Measurements from ENCODE around the gene TMCO4. TPM values are rescaled to one million over a fixed set of nuclear protein-coding genes. Genes with fewer than 3 reads are reported as not detected.
A peak's percentile ranks its signal among the peaks of the same experiment; 100 is the strongest.

Gene TMCO4
- total and polyA plus RNA-seq, 5 donors from 2014 or later: 10.9 to 18.7 (median 14.1) TPM

DNA sequence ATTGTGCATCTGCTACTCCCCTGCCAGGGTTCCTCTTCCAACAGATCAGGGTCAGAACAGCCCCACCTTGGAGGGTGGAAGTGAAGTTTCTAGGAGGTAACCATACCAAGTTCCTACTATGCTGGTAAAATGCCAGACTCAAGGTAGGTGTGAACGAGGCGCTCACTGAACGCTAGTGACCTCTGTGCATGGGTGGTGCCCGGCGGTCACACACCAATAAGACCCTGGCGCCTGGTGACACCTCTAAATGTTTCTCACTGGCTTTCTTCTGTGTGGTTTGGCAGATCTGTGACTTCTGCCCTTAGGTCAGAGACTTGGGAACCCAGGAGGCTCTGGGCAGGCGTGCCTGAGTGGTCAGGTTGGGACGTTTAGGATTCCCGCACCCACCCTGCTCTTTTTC is 55.9 kb downstream of the TMCO4 start:
- no peaks in the 10 kb centered on the region for H3K9me3 Mint-ChIP-seq
- Histone ChIP-seq H3K4me3 (ENCODE audit: low read depth, low read length) (no peak overlapping the region), H3K36me3 (ENCODE audit: control insufficient read depth, insufficient read depth, low read length) (peaks cover 33% of the 10 kb centered on the region), H3K9me3 (ENCODE audit: control insufficient read depth in 2 of 2, low read length in 2 of 2) (no peaks in the 10 kb centered on the region), H3K27me3 (ENCODE audit: control insufficient read depth, insufficient read depth, low read length) (no peaks in the 10 kb centered on the region), H3K27ac (ENCODE audit: insufficient read depth, low read length, poor library complexity, severe bottlenecking) (no peak overlapping the region), H3K4me1 (ENCODE audit: control insufficient read depth, insufficient read depth, low read length, poor library complexity, severe bottlenecking) (no peaks in the 10 kb centered on the region)
- ATAC-seq (ENCODE audit: low read depth in 2 of 2) (no peak), DNase-seq (no peak)
- no peak overlapping the region for H3K4me3 Mint-ChIP-seq
- peaks cover 70% of the 10 kb centered on the region for H3K36me3 Mint-ChIP-seq
- H3K27ac Mint-ChIP-seq: no peak overlapping the region
- H3K27me3 Mint-ChIP-seq: no peaks in the 10 kb centered on the region
- no peaks in the 10 kb centered on the region for H3K4me1 Mint-ChIP-seq

DNA sequence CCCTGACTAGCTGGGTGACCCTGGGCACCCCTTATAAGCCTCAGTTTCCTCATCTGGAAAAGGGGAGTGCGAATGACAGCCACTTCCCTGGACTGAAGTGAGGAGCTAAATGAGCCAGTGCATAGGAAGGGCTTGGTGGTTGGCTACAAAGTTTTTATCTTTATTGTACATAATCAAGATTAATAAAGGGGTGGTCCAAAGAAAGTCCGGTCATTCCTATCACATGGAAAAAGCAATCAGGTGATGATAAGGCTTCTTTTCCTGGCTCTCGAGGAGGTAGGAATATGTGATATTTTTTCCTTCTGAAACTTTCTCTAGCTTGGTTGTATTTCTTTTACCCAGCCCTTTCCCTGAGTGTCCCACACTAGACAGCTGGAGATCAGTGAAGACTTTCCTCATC is 56.5 kb downstream of the TMCO4 start:
- Histone ChIP-seq H3K9me3 (ENCODE audit: control insufficient read depth in 2 of 2, low read length in 2 of 2) (no peaks in the 10 kb centered on the region), H3K4me3 (ENCODE audit: low read depth, low read length) (no peak overlapping the region), H3K36me3 (ENCODE audit: control insufficient read depth, insufficient read depth, low read length) (peaks cover 35% of the 10 kb centered on the region), H3K4me1 (ENCODE audit: control insufficient read depth, insufficient read depth, low read length, poor library complexity, severe bottlenecking) (no peaks in the 10 kb centered on the region), H3K27ac (ENCODE audit: insufficient read depth, low read length, poor library complexity, severe bottlenecking) (no peak overlapping the region), H3K27me3 (ENCODE audit: control insufficient read depth, insufficient read depth, low read length) (no peaks in the 10 kb centered on the region)
- Mint-ChIP-seq H3K36me3 (peaks cover 73% of the 10 kb centered on the region), H3K27ac (no peak overlapping the region), H3K9me3 (no peaks in the 10 kb centered on the region), H3K27me3 (no peaks in the 10 kb centered on the region), H3K4me3 (no peak overlapping the region), H3K4me1 (no peaks in the 10 kb centered on the region)
- ATAC-seq (ENCODE audit: low read depth in 2 of 2): no peak
- no peak for DNase-seq

DNA sequence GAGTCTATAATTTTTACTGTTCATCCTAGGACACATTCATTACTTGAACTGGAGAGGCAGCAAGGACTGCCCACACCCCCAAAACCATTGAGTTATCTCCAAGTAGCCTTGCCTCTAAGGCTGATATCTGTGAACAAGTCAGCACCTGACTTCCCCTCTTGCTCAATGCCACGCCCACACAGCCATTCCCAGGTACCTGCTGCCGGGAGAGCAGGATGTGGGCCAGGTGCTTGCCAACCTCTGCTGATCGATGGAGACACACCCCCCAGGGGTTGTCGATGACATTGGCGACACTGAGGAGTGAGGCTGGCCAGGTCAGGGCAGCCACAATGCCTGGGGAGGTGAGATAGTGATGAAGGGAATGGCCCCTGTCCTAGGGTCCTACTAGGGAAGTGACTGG is 60.1 kb downstream of the TMCO4 start:
- Mint-ChIP-seq H3K27ac (no peak overlapping the region), H3K9me3 (peaks cover 0 to 1% (median 0%) of the 10 kb centered on the region in 7 donors), H3K36me3 (peaks cover 69% of the 10 kb centered on the region), H3K27me3 (no peaks in the 10 kb centered on the region), H3K4me1 (no peaks in the 10 kb centered on the region), H3K4me3 (no peak overlapping the region)
- no peaks in the 10 kb centered on the region for H3K9me3 ChIP-seq (ENCODE audit: control insufficient read depth in 2 of 2, low read length in 2 of 2)
- H3K27me3 ChIP-seq (ENCODE audit: control insufficient read depth, insufficient read depth, low read length): no peaks in the 10 kb centered on the region
- no peak overlapping the region for H3K4me3 ChIP-seq (ENCODE audit: low read depth, low read length)
- no peak overlapping the region for H3K27ac ChIP-seq (ENCODE audit: insufficient read depth, low read length, poor library complexity, severe bottlenecking)
- ATAC-seq (ENCODE audit: low read depth in 2 of 2): no peak
- no peak for DNase-seq
- no peaks in the 10 kb centered on the region for H3K4me1 ChIP-seq (ENCODE audit: control insufficient read depth, insufficient read depth, low read length, poor library complexity, severe bottlenecking)
- H3K36me3 ChIP-seq (ENCODE audit: control insufficient read depth, insufficient read depth, low read length): peaks cover 14% of the 10 kb centered on the region

DNA sequence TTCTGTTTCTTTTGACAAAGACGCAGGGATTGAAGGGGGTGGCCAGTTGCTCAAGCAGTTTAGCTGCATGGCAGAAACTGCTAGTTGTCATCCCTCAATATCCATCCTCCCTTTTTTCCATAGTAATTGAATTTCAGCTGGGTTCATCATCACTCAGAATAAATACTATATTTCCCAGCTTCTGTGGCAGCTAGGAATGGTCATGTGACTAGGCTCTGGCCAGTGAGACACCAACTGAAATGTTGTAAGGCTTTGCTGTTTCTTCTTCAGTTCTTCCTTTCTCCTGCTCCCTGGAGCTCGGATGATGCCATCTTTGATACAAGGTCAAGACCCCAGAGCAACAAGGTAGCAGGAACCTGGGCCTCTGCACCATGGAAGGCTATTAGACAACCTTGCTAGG is 61.0 kb downstream of the TMCO4 start:
- peaks cover 6% of the 10 kb centered on the region for H3K36me3 ChIP-seq (ENCODE audit: control insufficient read depth, insufficient read depth, low read length)
- no peak overlapping the region for H3K4me3 ChIP-seq (ENCODE audit: low read depth, low read length)
- no peaks in the 10 kb centered on the region for H3K4me1 ChIP-seq (ENCODE audit: control insufficient read depth, insufficient read depth, low read length, poor library complexity, severe bottlenecking)
- H3K27ac ChIP-seq (ENCODE audit: insufficient read depth, low read length, poor library complexity, severe bottlenecking): no peak overlapping the region
- Mint-ChIP-seq H3K36me3 (peaks cover 65% of the 10 kb centered on the region), H3K27me3 (no peaks in the 10 kb centered on the region), H3K27ac (no peak overlapping the region), H3K4me3 (no peak overlapping the region), H3K4me1 (no peaks in the 10 kb centered on the region), H3K9me3 (peaks cover 0 to 1% (median 0%) of the 10 kb centered on the region in 7 donors)
- DNase-seq (no peak), ATAC-seq (ENCODE audit: low read depth in 2 of 2) (no peak)
- H3K9me3 ChIP-seq (ENCODE audit: control insufficient read depth in 2 of 2, low read length in 2 of 2): no peaks in the 10 kb centered on the region
- H3K27me3 ChIP-seq (ENCODE audit: control insufficient read depth, insufficient read depth, low read length): no peaks in the 10 kb centered on the region

DNA sequence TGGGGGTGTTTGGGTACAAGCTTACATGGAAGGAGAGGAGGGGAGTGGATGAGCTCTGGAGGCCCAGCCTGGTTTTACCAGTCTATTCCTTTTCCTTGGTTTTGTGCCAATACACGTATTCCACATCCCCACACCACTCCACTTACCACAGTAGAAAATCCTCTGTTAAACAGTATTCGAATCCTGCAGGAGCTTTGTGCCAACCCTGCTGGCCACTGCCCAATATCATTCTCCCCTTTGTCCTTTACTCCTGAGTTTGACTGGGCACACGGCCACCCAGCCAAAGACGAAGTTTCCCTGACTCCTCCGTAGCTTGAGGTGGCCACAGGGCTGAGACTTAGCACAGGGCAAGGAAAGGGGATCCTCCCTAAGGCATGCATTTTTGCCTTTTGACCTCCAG is 61.6 kb downstream of the TMCO4 start:
- Mint-ChIP-seq H3K9me3 (peaks cover 0 to 1% (median 0%) of the 10 kb centered on the region in 7 donors), H3K27me3 (no peaks in the 10 kb centered on the region), H3K4me3 (no peak overlapping the region), H3K27ac (no peak overlapping the region), H3K36me3 (peaks cover 65% of the 10 kb centered on the region), H3K4me1 (no peaks in the 10 kb centered on the region)
- DNase-seq (no peak), ATAC-seq (ENCODE audit: low read depth in 2 of 2) (no peak)
- Histone ChIP-seq H3K4me1 (ENCODE audit: control insufficient read depth, insufficient read depth, low read length, poor library complexity, severe bottlenecking) (no peaks in the 10 kb centered on the region), H3K9me3 (ENCODE audit: control insufficient read depth in 2 of 2, low read length in 2 of 2) (no peaks in the 10 kb centered on the region), H3K27me3 (ENCODE audit: control insufficient read depth, insufficient read depth, low read length) (no peaks in the 10 kb centered on the region), H3K27ac (ENCODE audit: insufficient read depth, low read length, poor library complexity, severe bottlenecking) (no peak overlapping the region), H3K4me3 (ENCODE audit: low read depth, low read length) (no peak overlapping the region), H3K36me3 (ENCODE audit: control insufficient read depth, insufficient read depth, low read length) (peaks cover 4% of the 10 kb centered on the region)

DNA sequence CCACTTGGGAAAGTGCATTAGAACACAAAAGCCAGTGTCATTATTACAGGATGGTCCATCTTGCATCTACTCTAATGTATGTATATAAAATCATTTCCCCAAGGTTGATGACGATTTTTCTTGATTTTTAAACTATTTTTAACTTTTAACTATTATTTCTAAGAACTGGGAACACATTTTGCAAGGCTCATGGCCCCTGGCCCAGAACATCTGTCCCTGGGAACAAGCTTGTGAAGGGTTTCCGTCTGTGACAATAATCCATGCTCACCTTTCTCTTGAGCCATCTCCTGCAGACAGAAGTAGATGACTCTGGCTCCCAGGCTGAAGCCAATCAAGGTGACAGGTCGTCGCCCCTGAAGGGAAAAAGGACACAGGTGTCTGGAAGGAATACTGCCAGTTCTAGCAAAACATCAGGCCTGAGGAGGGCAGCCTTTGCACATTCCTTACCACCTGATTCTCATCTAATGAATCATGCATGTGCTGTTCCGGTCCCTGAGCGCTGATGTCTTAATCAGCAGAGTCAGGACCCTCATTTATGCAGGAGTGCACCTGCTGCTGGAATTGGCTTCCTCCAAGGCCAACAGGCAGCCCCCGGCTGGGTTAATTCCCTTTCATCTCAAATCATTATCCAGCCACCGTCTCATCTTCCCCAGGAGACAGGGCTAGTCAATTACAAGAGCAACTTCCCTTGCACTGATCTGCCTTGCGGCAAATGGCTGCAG is 62.5 kb downstream of the TMCO4 start:
- no peak overlapping the region for H3K4me3 Mint-ChIP-seq

DNA sequence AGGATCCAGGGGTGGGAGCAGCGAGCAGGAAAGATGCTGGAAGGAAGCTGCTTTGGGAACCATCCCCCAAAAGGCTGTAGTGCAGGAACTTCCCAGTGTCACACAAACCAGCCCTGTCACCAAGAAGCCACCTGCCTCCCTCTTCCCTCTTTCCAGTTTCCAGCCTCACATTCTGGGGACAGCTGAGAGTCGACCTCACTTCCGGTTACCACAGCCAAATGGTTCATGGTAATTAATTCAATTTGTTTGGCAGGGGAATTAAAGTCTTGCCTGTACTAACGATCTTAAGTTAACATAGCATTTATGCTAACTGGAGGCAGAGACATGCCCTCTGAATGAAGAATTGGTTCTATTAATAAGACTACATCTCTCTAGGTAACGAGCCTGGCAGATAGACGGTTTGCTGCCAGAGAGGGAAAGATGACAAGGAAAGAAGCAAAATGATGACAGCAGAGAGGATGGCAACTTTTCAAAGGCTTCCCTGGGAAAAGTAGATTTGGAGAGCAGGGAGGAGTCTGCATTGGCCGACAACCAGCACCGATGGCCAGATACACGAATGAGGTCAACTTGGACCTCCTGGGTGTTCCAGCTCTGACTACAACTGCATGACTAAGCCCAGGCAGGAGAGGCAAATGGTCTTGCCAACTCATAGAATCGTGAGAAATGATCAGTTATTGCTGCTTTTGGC is 64.1 kb downstream of the TMCO4 start:
- H3K4me3 Mint-ChIP-seq: no peak overlapping the region
- Histone ChIP-seq H3K27ac (ENCODE audit: insufficient read depth, low read length, poor library complexity, severe bottlenecking) (no peak overlapping the region), H3K4me1 (ENCODE audit: control insufficient read depth, insufficient read depth, low read length, poor library complexity, severe bottlenecking) (no peaks in the 10 kb centered on the region), H3K4me3 (ENCODE audit: low read depth, low read length) (no peak overlapping the region), H3K27me3 (ENCODE audit: control insufficient read depth, insufficient read depth, low read length) (no peaks in the 10 kb centered on the region), H3K36me3 (ENCODE audit: control insufficient read depth, insufficient read depth, low read length) (peaks cover 12% of the 10 kb centered on the region), H3K9me3 (ENCODE audit: control insufficient read depth in 2 of 2, low read length in 2 of 2) (no peaks in the 10 kb centered on the region)
- peaks cover 0 to 6% (median 0%) of the 10 kb centered on the region in 7 donors for H3K9me3 Mint-ChIP-seq
- H3K27ac Mint-ChIP-seq: peak overlapping the region in 1 of 3 donors; percentile 46
- peaks cover 72% of the 10 kb centered on the region for H3K36me3 Mint-ChIP-seq
- no peaks in the 10 kb centered on the region for H3K27me3 Mint-ChIP-seq
- ATAC-seq (ENCODE audit: low read depth in 2 of 2) (no peak), DNase-seq (no peak)
- H3K4me1 Mint-ChIP-seq: no peaks in the 10 kb centered on the region

More for the DNA sequence above, 62.5 kb downstream of the TMCO4 start:
- H3K9me3 Mint-ChIP-seq: peaks cover 0 to 1% (median 0%) of the 10 kb centered on the region in 7 donors
- no peak for DNase-seq
- no peak overlapping the region for H3K4me3 ChIP-seq (ENCODE audit: low read depth, low read length)
- H3K9me3 ChIP-seq (ENCODE audit: control insufficient read depth in 2 of 2, low read length in 2 of 2): no peaks in the 10 kb centered on the region
- no peaks in the 10 kb centered on the region for H3K27me3 Mint-ChIP-seq
- no peak for ATAC-seq (ENCODE audit: low read depth in 2 of 2)
- H3K27me3 ChIP-seq (ENCODE audit: control insufficient read depth, insufficient read depth, low read length): no peaks in the 10 kb centered on the region
- H3K4me1 ChIP-seq (ENCODE audit: control insufficient read depth, insufficient read depth, low read length, poor library complexity, severe bottlenecking): no peaks in the 10 kb centered on the region
- no peak overlapping the region for H3K27ac ChIP-seq (ENCODE audit: insufficient read depth, low read length, poor library complexity, severe bottlenecking)
- no peak overlapping the region for H3K27ac Mint-ChIP-seq
- no peaks in the 10 kb centered on the region for H3K4me1 Mint-ChIP-seq
- peaks cover 69% of the 10 kb centered on the region for H3K36me3 Mint-ChIP-seq
- H3K36me3 ChIP-seq (ENCODE audit: control insufficient read depth, insufficient read depth, low read length): peaks cover 6% of the 10 kb centered on the region

Measured in CD4-positive, CD25-positive, alpha-beta regulatory T cell (primary cell).